Measurements from ENCODE around the gene DYNLL1.

Gene DYNLL1

DNA sequence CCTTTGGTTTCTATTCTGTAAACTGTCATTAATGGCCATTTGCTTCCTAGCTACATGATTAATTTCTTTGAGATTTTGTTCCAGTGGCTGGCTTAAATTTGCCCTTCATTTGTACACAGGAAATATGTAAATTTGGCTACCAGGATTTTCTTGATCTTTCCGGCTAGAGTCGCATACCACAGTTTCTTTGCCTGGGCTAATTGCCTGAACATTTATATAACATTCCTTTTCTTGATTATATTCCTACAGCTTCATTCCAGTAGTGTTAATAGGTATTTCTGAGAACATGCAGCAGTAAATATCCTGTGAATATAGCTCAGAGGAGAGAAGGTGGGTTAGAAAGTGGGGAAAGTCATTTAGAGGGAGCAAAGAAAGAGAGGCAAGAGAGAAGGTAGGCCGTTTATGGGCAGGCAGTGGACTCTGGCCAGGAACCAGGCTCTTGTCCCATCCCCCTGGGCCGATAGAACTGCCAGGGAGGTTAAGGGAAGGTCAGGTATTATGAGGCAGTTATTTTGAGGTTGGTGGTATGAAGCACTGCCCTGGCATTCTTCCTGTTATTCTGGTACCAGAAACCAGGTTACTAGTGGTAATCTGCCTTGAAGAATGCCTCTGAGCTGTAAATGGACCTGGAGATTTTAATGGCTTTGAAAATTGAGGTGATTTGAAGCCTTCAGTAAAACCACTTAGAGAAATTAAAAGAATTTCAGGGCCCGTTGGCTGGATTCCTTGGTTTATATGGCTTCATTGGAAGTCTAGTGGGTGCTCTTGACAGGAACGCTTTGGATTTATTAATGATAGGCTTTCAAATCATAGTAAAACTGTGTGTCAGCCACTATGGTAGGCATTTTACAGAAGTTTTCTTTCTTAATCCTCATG, 42.6 kb downstream of the DYNLL1 start:
- peak overlapping the region; percentile 27 to 75 (median 51) for H3K4me3 Mint-ChIP-seq
- H3K9me3 Mint-ChIP-seq, result no peaks in the 10 kb centered on the region
- TF ChIP-seq, protein P1, sequence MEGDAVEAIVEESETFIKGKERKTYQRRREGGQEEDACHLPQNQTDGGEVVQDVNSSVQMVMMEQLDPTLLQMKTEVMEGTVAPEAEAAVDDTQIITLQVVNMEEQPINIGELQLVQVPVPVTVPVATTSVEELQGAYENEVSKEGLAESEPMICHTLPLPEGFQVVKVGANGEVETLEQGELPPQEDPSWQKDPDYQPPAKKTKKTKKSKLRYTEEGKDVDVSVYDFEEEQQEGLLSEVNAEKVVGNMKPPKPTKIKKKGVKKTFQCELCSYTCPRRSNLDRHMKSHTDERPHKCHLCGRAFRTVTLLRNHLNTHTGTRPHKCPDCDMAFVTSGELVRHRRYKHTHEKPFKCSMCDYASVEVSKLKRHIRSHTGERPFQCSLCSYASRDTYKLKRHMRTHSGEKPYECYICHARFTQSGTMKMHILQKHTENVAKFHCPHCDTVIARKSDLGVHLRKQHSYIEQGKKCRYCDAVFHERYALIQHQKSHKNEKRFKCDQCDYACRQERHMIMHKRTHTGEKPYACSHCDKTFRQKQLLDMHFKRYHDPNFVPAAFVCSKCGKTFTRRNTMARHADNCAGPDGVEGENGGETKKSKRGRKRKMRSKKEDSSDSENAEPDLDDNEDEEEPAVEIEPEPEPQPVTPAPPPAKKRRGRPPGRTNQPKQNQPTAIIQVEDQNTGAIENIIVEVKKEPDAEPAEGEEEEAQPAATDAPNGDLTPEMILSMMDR (IDR thresholded peaks at IDR 0.05; ENCODE audit: unreplicated experiment in 3 of 3), result no peak
- no peaks in the 10 kb centered on the region for H3K27me3 Mint-ChIP-seq (ENCODE audit: low read depth)
- H3K36me3 Mint-ChIP-seq (ENCODE audit: low read depth), result peaks cover 37% of the 10 kb centered on the region
- H3K27ac Mint-ChIP-seq, result peak overlapping the region; percentile 67 to 91 (median 70)
- peaks cover 44% of the 10 kb centered on the region for H3K4me1 Mint-ChIP-seq

DNA sequence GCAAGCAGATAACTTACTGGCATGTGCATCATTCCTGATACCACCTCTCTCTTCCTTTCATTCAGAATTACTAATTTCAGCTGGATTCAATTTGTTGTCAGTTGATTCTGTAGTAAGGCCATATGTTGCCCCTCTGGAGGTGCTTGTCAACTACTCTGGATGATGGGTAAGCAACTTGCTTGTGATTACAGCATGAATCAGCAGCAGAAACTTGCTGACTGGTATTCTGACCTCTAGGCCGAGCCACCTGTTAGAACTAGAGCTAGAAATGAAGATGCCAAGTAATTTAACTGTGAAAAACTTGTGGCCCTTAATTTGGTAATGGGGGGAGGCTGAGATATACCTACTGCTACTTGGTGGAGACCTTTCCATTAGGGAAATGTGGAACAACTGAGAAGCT, 43.4 kb downstream of the DYNLL1 start:
- TF ChIP-seq, protein P1 (IDR thresholded peaks at IDR 0.05; ENCODE audit: unreplicated experiment in 3 of 3), result no peak
- H3K27me3 Mint-ChIP-seq (ENCODE audit: low read depth), result no peaks in the 10 kb centered on the region
- H3K9me3 Mint-ChIP-seq, result no peaks in the 10 kb centered on the region
- H3K4me1 Mint-ChIP-seq, result peaks cover 44% of the 10 kb centered on the region
- peaks cover 37% of the 10 kb centered on the region for H3K36me3 Mint-ChIP-seq (ENCODE audit: low read depth)
- peak overlapping the region; percentile 67 to 91 (median 70) for H3K27ac Mint-ChIP-seq
- peak overlapping the region in 2 of 3 experiments; percentile 7 to 21 for H3K4me3 Mint-ChIP-seq

DNA sequence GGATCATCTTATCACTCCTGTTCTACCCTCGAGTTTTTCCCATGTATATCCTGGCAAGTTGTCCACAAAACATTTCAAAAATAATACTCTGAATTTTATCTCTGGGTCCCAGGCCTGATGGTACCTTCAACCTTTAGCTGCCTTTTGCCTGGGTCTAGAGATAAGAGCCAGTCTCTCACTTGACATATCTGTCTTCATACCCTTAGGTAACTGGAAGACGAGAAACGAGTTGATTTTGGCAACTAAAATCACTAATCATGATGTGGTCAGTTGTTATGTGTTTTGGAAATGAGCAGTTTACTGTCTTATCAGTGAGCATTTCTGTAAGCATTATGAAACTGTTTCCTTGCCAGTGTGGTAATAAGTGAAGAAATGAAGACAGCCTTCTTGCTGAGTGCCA, 44.5 kb downstream of the DYNLL1 start:
- H3K36me3 Mint-ChIP-seq (ENCODE audit: low read depth), result peaks cover 37% of the 10 kb centered on the region
- H3K4me3 Mint-ChIP-seq, result no peak overlapping the region
- peak overlapping the region in 2 of 3 experiments; percentile 26 to 38 for H3K27ac Mint-ChIP-seq
- H3K9me3 Mint-ChIP-seq, result no peaks in the 10 kb centered on the region
- TF ChIP-seq, protein P1 (IDR thresholded peaks at IDR 0.05; ENCODE audit: unreplicated experiment in 3 of 3), result no peak
- no peaks in the 10 kb centered on the region for H3K27me3 Mint-ChIP-seq (ENCODE audit: low read depth)
- peaks cover 39% of the 10 kb centered on the region for H3K4me1 Mint-ChIP-seq

DNA sequence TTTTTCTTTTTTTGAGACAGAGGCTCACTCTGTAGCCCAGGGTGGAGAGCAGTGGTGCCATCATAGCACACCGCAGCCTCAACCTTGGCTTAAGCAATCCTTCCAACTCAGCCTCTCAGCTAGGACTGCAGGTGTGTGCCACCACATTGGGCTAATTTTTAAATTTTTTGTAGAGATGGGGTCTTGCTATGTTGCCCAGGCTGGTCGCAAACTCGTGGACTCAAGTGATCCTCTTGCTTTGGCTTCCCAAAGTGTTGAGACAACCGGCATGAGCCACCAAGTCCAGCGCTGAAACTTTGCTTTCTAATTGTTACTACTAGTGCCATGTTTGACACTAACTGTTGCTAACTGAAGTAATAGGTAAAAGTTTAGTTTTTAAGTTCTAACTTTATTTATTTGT, 46.3 kb downstream of the DYNLL1 start:
- Mint-ChIP-seq H3K27me3 (ENCODE audit: low read depth) (no peaks in the 10 kb centered on the region), H3K36me3 (ENCODE audit: low read depth) (peaks cover 33% of the 10 kb centered on the region)
- TF ChIP-seq, protein P1 (IDR thresholded peaks at IDR 0.05; ENCODE audit: unreplicated experiment in 3 of 3), result no peak

DNA sequence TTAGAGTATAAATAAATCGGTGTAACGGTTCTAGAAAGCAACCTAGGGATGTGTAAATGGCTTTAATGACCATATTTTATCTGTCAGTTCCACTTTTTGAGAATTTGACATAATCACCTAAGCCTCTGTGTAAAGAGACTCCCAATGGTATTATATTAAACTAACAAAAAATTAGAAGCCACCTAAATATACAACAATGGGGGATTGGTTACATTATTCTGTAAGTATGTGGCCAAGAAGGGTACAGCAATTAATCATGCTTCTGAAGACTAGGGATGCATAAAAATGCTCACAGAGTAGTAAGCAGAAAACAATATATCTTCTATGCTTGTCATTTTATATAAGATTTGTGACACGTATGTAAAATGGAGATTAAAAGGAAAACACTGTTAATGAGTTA, 48.8 kb downstream of the DYNLL1 start:
- no peak overlapping the region for H3K4me3 Mint-ChIP-seq
- H3K27ac Mint-ChIP-seq, result no peak overlapping the region
- H3K9me3 Mint-ChIP-seq, result no peaks in the 10 kb centered on the region
- H3K36me3 Mint-ChIP-seq (ENCODE audit: low read depth), result peaks cover 13% of the 10 kb centered on the region
- TF ChIP-seq, protein P1 (IDR thresholded peaks at IDR 0.05; ENCODE audit: unreplicated experiment in 3 of 3), result no peak
- H3K27me3 Mint-ChIP-seq (ENCODE audit: low read depth), result no peaks in the 10 kb centered on the region
- no peaks in the 10 kb centered on the region for H3K4me1 Mint-ChIP-seq

More for the DNA sequence above, 46.3 kb downstream of the DYNLL1 start:
- Mint-ChIP-seq H3K27ac (no peak overlapping the region), H3K9me3 (no peaks in the 10 kb centered on the region), H3K4me3 (no peak overlapping the region), H3K4me1 (peaks cover 22% of the 10 kb centered on the region)

DNA sequence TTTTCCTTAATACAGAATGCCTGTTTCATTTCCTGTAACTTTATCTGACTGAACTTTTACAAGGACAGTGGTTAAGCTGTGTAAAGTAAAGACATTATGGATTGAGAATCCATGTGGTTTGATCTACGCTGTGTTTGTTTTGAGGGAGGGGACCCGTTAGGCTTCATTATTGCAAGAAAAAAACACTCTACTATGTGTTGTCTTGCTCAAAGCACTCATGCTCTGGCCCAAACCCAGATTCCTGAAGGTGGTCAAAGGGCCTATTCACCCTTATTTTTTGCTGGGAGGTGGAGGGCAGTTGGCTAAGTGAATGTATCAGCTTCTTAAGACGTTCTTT, 50.1 kb downstream of the DYNLL1 start:
- Mint-ChIP-seq H3K36me3 (ENCODE audit: low read depth) (peaks cover 6% of the 10 kb centered on the region), H3K27ac (no peak overlapping the region), H3K4me3 (no peak overlapping the region), H3K4me1 (no peaks in the 10 kb centered on the region), H3K27me3 (ENCODE audit: low read depth) (no peaks in the 10 kb centered on the region), H3K9me3 (no peaks in the 10 kb centered on the region)
- TF ChIP-seq, protein P1 (IDR thresholded peaks at IDR 0.05; ENCODE audit: unreplicated experiment in 3 of 3), result no peak
